ENCODE data around the gene HNRNPR. TPM values are rescaled to one million over a fixed set of nuclear protein-coding genes. Genes with fewer than 3 reads are reported as not detected.

Gene HNRNPR
- total and polyA plus RNA-seq, 2 of the 8 experiments (the other 6 are each of a cell fraction or from before 2014, with no cell fraction given), result 110 to 214 TPM

GRCh38 chr1:23385119-23385621, 41.1 kb upstream of the HNRNPR start:
- H3K27me3 ChIP-seq (replicated peaks in 1 of 4; ENCODE audit: control insufficient read depth in 3 of 4, extremely low read depth in 1 of 4, insufficient read depth in 3 of 4, low read length in 3 of 4), result peaks cover 16 to 79% (median 58%) of the 10 kb centered on the region in 4 experiments
- no peak overlapping the region for H3K27ac ChIP-seq (ENCODE audit: low read depth, low read length)
- no peaks in the 10 kb centered on the region for H3K23me2 ChIP-seq (ENCODE audit: low read depth, low read length)
- no peak overlapping the region for H3K4me2 ChIP-seq (ENCODE audit: insufficient read depth in 1 of 2, low read depth in 2 of 2, low read length in 2 of 2)
- no peak for FAIRE-seq
- no peaks in the 10 kb centered on the region for H3K79me1 ChIP-seq (ENCODE audit: low read depth, low read length)
- WGBS, 2 experiments (ENCODE audit: extremely low coverage in 1 of 2, insufficient coverage in 1 of 2, insufficient read length in 1 of 2, insufficient replicate concordance in 2 of 2, low coverage in 1 of 2, low lambda C conversion rate in 2 of 2, missing lambda C conversion rate in 1 of 2), result 81% methylated on average over 14 of the region's 14 CpGs; no CpG with 5 or more reads in 1 of the 2 experiments
- H3K4me3 ChIP-seq (ENCODE audit: extremely low read depth in 1 of 4, insufficient read depth in 2 of 4, low read depth in 3 of 4, low read length in 4 of 4), result no peak overlapping the region
- no peak overlapping the region for H4K8ac ChIP-seq (ENCODE audit: extremely low read depth, insufficient read depth, low read length)
- TF ChIP-seq MAFK (IDR thresholded peaks at IDR 0.05; ENCODE audit: low read depth, low read length), result no peak
- no peak for TF ChIP-seq RBBP5 (IDR thresholded peaks at IDR 0.05; ENCODE audit: borderline replicate concordance, low read depth, low read length)
- no peak for TF ChIP-seq POLR2AphosphoS5 (IDR thresholded peaks at IDR 0.05; ENCODE audit: low read depth, low read length)
- TF ChIP-seq SIRT6 (IDR thresholded peaks at IDR 0.05; ENCODE audit: low read length), result no peak
- TF ChIP-seq SUZ12 (IDR thresholded peaks at IDR 0.05; ENCODE audit: low read length), result no peak
- no peak for TF ChIP-seq HDAC6 (IDR thresholded peaks at IDR 0.05; ENCODE audit: low read depth, low read length)
- no peak overlapping the region for H2AFZ ChIP-seq (ENCODE audit: low read length)
- no peak overlapping the region for H2BK120ac ChIP-seq (replicated peaks; ENCODE audit: low read depth, low read length)
- no peak overlapping the region for H3K56ac ChIP-seq (replicated peaks; ENCODE audit: insufficient read length, low read depth, low read length)
- no peak overlapping the region for H2BK12ac ChIP-seq (ENCODE audit: low read depth, low read length)
- H4K5ac ChIP-seq (ENCODE audit: insufficient read length, low read depth, low read length), result no peak overlapping the region
- no peaks in the 10 kb centered on the region for H3K9me3 ChIP-seq (ENCODE audit: insufficient read depth in 2 of 2, low read depth in 1 of 2, low read length in 1 of 2)
- H2BK15ac ChIP-seq (ENCODE audit: low read length), result no peak overlapping the region
- H4K91ac ChIP-seq (replicated peaks; ENCODE audit: insufficient read length, low read length), result no peak overlapping the region
- H3K79me2 ChIP-seq (ENCODE audit: control insufficient read depth in 1 of 2, insufficient read depth in 2 of 2, low read length in 2 of 2), result no peaks in the 10 kb centered on the region
- H3K4me1 ChIP-seq (replicated peaks in 1 of 4; ENCODE audit: control insufficient read depth in 3 of 4, insufficient read depth in 4 of 4, low read length in 3 of 4), result no peaks in the 10 kb centered on the region
- ChIA-PET CTCF (ENCODE audit: partially characterized antibody) (interaction anchor here (0.8 to 7.5 kb wide), 4 partner anchors 9 to 18 kb away, joined by 3 to 44 read pairs (median 4); no protein-coding TSS in a partner anchor), POLR2A (ENCODE audit: partially characterized antibody) (no interaction called here)
- no peak overlapping the region for H2BK20ac ChIP-seq (ENCODE audit: low read length)
- peaks cover 2 to 8% of the 10 kb centered on the region in 2 experiments for H4K20me1 ChIP-seq (replicated peaks in 1 of 2; ENCODE audit: control insufficient read depth in 1 of 2, insufficient read depth in 2 of 2, low read length in 2 of 2)
- no peak overlapping the region for H3K18ac ChIP-seq (ENCODE audit: extremely low read depth, low read length)
- DNase-seq (ENCODE audit: low read depth in 1 of 2, low spot score in 2 of 2), result no peak
- no peak overlapping the region for H3K23ac ChIP-seq (ENCODE audit: insufficient read length)
- no peak overlapping the region for H2AK5ac ChIP-seq (ENCODE audit: low read depth, low read length)
- no peak overlapping the region for H3K9ac ChIP-seq (replicated peaks in 1 of 4; ENCODE audit: extremely low read depth in 1 of 4, low read depth in 3 of 4, low read length in 3 of 4)
- no peak overlapping the region for H2BK5ac ChIP-seq (ENCODE audit: low read depth, low read length)
- no peaks in the 10 kb centered on the region for H3K36me3 ChIP-seq (ENCODE audit: control insufficient read depth in 2 of 4, insufficient read depth in 4 of 4, low read length in 3 of 4)
- H3K14ac ChIP-seq (ENCODE audit: insufficient read length), result no peak overlapping the region
- no peak overlapping the region for H3K4ac ChIP-seq (replicated peaks; ENCODE audit: insufficient read length, low read depth, low read length)
